ENCODE data around the gene NOS1AP.

DNA sequence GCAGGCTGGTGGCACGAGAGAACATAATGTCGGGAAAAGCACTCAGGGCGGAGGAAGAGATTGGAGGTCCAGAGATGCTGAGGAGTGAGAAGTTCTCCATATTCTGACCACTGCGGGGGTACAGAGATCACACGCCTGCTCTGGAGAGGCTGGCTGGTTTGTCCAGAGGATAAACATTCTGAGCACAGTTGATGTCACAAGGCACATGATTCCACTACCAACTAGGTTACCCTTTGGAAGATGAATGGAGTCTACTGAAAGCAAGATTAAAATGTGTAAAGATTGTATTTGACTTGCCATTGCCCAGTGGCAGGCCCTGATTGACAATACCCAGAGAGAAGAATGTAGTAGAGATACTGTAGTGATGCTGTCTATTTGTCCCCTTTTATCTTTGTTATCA lies 307.2 kb downstream of the NOS1AP start, which contains the start of gene SPATA46:
- TF ChIP-seq, protein P1, sequence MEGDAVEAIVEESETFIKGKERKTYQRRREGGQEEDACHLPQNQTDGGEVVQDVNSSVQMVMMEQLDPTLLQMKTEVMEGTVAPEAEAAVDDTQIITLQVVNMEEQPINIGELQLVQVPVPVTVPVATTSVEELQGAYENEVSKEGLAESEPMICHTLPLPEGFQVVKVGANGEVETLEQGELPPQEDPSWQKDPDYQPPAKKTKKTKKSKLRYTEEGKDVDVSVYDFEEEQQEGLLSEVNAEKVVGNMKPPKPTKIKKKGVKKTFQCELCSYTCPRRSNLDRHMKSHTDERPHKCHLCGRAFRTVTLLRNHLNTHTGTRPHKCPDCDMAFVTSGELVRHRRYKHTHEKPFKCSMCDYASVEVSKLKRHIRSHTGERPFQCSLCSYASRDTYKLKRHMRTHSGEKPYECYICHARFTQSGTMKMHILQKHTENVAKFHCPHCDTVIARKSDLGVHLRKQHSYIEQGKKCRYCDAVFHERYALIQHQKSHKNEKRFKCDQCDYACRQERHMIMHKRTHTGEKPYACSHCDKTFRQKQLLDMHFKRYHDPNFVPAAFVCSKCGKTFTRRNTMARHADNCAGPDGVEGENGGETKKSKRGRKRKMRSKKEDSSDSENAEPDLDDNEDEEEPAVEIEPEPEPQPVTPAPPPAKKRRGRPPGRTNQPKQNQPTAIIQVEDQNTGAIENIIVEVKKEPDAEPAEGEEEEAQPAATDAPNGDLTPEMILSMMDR (IDR thresholded peaks at IDR 0.05), result no peak
- TF ChIP-seq POLR2AphosphoS5 (IDR thresholded peaks at IDR 0.05) (no peak), POLR2A (IDR thresholded peaks at IDR 0.05; ENCODE audit: low read depth) (no peak), EP300 (IDR thresholded peaks at IDR 0.05) (no peak)

All from esophagus muscularis mucosa (tissue), 4 donors.